Mesodermal cell (in vitro differentiated cells): ENCODE results near the gene CCN2.
A peak's percentile ranks its signal among the peaks of the same experiment; 100 is the strongest.

ENCODE experiments used
- H3K27ac ChIP-seq: 2 replicates; pipeline ENCODE4 v1.7.0; 2013; ENCODE audit warnings: mild to moderate bottlenecking, low read depth, low read length, moderate library complexity; ENCODE audit not compliant: severe bottlenecking
- H3K36me3 ChIP-seq: 2 replicates; pipeline ENCODE4 v1.7.1; 2013; ENCODE audit warnings: mild to moderate bottlenecking, low read length, moderate library complexity; ENCODE audit not compliant: control insufficient read depth, insufficient read depth
- H3K4me1 ChIP-seq: one replicate; pipeline ENCODE4 v1.7.1; 2013; ENCODE audit warnings: mild to moderate bottlenecking, low read length; ENCODE audit not compliant: insufficient read depth, control insufficient read depth, poor library complexity, severe bottlenecking
- H3K4me3 ChIP-seq: 2 replicates; pipeline ENCODE4 v1.7.0; 2013; ENCODE audit warnings: low read length, control low read depth, mild to moderate bottlenecking; ENCODE audit not compliant: insufficient read depth, poor library complexity, severe bottlenecking; ENCODE audit errors: extremely low read depth
- H3K9me3 ChIP-seq: 2 replicates; pipeline ENCODE4 v1.7.1; 2013; ENCODE audit warnings: mild to moderate bottlenecking, low read length, moderate library complexity; ENCODE audit not compliant: control insufficient read depth
- WGBS, 2 experiments: methylation state at CpG; one replicate each; pipeline ENCODE4 v1.1.5; 2013; ENCODE audit warnings: missing lambda C conversion rate in 2 of 2; ENCODE audit not compliant: insufficient coverage in 2 of 2; 5-methylcytosine and 5-hydroxymethylcytosine counted together

Gene CCN2

DNA sequence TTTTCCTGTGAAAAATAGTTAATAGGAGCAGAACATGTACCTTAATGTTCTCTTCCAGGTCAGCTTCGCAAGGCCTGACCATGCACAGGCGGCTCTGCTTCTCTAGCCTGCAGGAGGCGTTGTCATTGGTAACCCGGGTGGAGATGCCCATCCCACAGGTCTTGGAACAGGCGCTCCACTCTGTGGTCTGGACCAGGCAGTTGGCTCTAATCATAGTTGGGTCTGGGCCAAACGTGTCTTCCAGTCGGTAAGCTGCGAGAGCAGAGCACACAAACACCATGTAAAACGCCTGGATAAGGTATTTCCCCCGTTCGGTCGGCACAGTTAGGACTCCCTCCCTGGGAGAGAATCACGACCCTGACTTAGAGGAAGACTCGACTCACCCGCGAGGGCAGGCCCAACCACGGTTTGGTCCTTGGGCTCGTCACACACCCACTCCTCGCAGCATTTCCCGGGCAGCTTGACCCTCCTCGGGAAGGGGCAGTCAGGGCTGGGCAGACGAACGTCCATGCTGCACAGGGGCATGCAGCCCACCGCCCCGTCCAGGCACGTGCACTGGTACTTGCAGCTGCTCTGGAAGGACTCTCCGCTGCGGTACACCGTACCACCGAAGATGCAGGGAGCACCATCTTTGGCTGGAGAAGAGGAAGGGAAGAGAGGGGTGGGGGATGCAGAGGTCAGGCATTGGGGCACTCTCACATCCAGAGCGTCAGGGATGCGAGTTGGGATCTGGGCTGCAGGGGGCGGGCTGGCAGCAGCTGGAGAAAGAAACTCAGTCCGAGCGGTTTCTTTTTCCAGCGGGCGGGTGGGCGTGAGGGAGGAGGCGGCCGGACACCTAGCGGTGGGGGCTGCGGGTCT, 1.0 kb downstream of the CCN2 start:
- peak overlapping the region; percentile 94 for H3K27ac ChIP-seq

GRCh38 chr6:131949620-131949908, 1.6 kb downstream of the CCN2 start:
- H3K4me1 ChIP-seq, result peaks cover 30% of the 10 kb centered on the region
- peak overlapping the region; percentile 73 for H3K4me3 ChIP-seq
- H3K9me3 ChIP-seq, result no peaks in the 10 kb centered on the region
- H3K36me3 ChIP-seq, result peaks cover 23% of the 10 kb centered on the region
- 50 to 57% methylated on average over 3 of the region's 3 CpGs for WGBS, 2 experiments
- H3K27ac ChIP-seq, result peak overlapping the region; percentile 94

More for the DNA sequence above, 1.0 kb downstream of the CCN2 start:
- peaks cover 23% of the 10 kb centered on the region for H3K36me3 ChIP-seq
- WGBS, 2 experiments, result 4% methylated on average over 34 to 39 of the region's 42 CpGs
- H3K9me3 ChIP-seq, result no peaks in the 10 kb centered on the region
- H3K4me3 ChIP-seq, result peak overlapping the region; percentile 73
- H3K4me1 ChIP-seq, result peaks cover 32% of the 10 kb centered on the region

GRCh38 chr6:131948692-131949619, 2.2 kb downstream of the CCN2 start:
- Histone ChIP-seq H3K36me3 (peaks cover 23% of the 10 kb centered on the region), H3K27ac (peak overlapping the region; percentile 94), H3K4me1 (peaks cover 24% of the 10 kb centered on the region), H3K4me3 (peak overlapping the region; percentile 73), H3K9me3 (no peaks in the 10 kb centered on the region)
- WGBS, 2 experiments, result 57 to 59% methylated on average over 13 to 17 of the region's 18 CpGs

DNA sequence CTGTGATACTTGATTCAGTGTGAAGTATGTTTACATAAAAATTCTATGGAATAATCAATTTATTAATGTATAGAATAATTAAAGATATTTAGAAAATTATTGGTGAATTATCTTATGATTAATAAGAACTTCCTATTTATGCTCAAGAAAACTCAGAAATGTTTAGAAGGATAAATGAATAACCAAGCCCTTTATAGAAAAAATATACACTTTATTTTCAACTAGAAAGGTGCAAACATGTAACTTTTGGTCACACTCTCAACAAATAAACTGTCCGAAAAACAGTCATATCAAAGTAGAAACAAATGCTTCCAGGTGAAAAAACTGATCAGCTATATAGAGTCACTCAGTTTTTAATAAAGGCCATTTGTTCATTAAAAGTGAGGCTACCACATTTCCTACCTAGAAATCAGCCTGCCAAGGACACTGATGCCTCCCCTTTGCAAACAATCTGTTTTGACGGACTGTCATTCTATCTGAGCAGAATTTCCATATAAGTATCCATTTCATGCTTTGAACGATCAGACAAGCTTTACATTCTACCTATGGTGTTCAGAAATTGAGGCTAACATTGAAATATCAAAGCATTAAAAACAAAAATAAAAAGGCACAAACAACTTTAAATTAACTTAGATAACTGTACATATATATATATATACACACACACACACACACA, 3.0 kb downstream of the CCN2 start:
- Histone ChIP-seq H3K36me3 (peaks cover 23% of the 10 kb centered on the region), H3K4me3 (peak overlapping the region; percentile 73), H3K9me3 (no peaks in the 10 kb centered on the region), H3K27ac (no peak overlapping the region), H3K4me1 (peaks cover 16% of the 10 kb centered on the region)
- WGBS, 2 experiments, result 68 to 80% methylated on average over 1 to 3 of the region's 3 CpGs

- H3K9me3 ChIP-seq, result no peaks in the 10 kb centered on the region
- H3K4me3 ChIP-seq, result no peak overlapping the region
- peaks cover 7% of the 10 kb centered on the region for H3K4me1 ChIP-seq
- peak overlapping the region; percentile 33 for H3K27ac ChIP-seq
- peaks cover 23% of the 10 kb centered on the region for H3K36me3 ChIP-seq
- 72 to 89% methylated on average over 2 to 4 of the region's 6 CpGs for WGBS, 2 experiments
Observed at GRCh38 chr6:131946992-131947955, 3.9 kb downstream of the CCN2 start.

DNA sequence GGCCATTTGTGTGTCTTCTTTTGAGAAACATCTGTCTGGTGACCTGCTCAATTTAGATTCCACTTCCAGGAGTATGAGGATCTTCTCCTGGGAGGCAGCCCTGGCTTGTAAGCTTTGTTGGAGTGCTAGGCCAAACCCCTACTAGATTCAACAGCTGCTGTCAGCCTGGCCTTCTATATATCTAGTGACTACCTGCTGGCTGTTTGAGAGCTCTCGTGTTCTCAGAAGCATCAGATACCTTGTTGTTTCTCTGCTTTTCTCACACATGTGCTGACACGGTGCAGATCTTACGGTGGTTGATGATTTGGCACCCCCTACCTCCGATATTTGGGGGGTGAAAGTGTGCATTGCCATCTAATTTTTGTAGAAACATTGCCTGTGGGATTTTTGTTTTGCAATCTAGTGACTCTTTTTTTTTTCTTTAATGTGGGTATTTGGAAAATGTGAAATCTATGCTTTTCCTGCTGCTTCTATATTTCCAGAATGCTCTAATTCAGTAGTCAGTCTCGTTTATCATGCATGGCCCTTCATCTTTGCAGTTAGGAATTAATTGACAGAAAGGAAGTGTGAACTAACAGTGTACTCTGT, 4.7 kb downstream of the CCN2 start:
- Histone ChIP-seq H3K9me3 (no peaks in the 10 kb centered on the region), H3K4me3 (no peak overlapping the region), H3K36me3 (peaks cover 23% of the 10 kb centered on the region), H3K4me1 (no peaks in the 10 kb centered on the region), H3K27ac (no peak overlapping the region)
- WGBS, 2 experiments, result 60 to 83% methylated on average over 1 to 3 of the region's 5 CpGs

GRCh38 chr6:131945971-131946370, 5.2 kb downstream of the CCN2 start:
- H3K36me3 ChIP-seq, result peaks cover 23% of the 10 kb centered on the region
- no CpG with 5 or more reads among the region's 1 CpG for WGBS, 2 experiments
- H3K27ac ChIP-seq, result no peak overlapping the region
- H3K4me3 ChIP-seq, result no peak overlapping the region
- no peaks in the 10 kb centered on the region for H3K9me3 ChIP-seq
- H3K4me1 ChIP-seq, result no peaks in the 10 kb centered on the region

DNA sequence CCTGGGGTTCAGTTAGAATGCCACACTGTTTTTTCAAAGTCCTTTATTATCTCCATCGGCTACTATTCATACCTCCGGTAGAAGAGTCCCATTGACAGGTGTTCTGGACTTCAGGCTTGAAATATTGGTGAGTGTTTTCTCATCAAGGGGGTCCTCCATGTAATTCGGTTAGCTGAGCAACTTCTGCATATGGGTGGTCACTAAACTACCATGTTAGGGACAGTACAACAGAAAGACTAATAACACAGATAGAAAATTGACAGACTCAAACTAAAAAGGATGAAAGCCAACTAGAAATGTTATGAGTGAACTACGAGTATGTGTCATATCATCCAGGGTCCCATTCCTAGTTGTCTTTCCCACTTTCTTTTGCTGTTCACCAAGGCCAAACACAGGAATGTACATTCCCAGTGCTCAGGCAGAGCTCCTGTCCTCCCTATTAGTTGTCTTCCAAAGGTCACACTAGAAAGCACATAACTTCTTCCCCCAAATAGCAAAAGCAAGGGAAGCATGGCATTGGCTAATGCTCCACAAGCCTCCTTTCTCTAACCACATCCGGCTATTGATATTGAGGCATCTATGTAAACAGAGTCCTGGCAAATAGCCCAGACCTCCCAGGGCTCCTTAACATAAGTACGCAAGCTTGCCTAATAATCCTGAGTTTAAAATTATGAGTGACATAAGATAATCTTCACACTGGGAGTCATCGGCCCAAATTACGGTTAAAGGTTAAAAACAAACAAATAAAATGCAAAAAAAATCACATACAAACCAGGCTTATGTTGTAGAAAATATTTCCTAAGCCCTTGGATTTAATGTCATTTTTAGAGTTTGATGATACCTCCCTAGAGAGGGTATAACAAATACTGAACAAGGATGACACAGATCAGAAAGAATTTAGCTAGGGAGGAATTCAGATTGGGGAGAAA, 13.2 kb downstream of the CCN2 start:
- peaks cover 6% of the 10 kb centered on the region for H3K4me1 ChIP-seq
- no peaks in the 10 kb centered on the region for H3K36me3 ChIP-seq
- H3K9me3 ChIP-seq, result no peaks in the 10 kb centered on the region
- H3K4me3 ChIP-seq, result no peak overlapping the region
- WGBS, 2 experiments, result 96% methylated on average over 3 of the region's 8 CpGs; no CpG with 5 or more reads in 1 of the 2 experiments
- H3K27ac ChIP-seq, result no peak overlapping the region

- H3K9me3 ChIP-seq, result no peaks in the 10 kb centered on the region
- peaks cover 6% of the 10 kb centered on the region for H3K4me1 ChIP-seq
- H3K27ac ChIP-seq, result no peak overlapping the region
- WGBS, 2 experiments, result 55 to 70% methylated on average over 2 of the region's 2 CpGs
- no peak overlapping the region for H3K4me3 ChIP-seq
- no peaks in the 10 kb centered on the region for H3K36me3 ChIP-seq
Observed at GRCh38 chr6:131937226-131937625, 13.9 kb downstream of the CCN2 start.
